GM15510 (cell line): Measurements from ENCODE around the gene FKBP3.

Experiments used
- POLR2A ChIP-seq: IDR thresholded peaks from 3 replicates; pipeline ENCODE4 v1.6.1; 2011; ENCODE audit warnings: borderline replicate concordance; ENCODE audit not compliant: insufficient read length; ENCODE audit errors: extremely low read depth

The FKBP3 gene

DNA sequence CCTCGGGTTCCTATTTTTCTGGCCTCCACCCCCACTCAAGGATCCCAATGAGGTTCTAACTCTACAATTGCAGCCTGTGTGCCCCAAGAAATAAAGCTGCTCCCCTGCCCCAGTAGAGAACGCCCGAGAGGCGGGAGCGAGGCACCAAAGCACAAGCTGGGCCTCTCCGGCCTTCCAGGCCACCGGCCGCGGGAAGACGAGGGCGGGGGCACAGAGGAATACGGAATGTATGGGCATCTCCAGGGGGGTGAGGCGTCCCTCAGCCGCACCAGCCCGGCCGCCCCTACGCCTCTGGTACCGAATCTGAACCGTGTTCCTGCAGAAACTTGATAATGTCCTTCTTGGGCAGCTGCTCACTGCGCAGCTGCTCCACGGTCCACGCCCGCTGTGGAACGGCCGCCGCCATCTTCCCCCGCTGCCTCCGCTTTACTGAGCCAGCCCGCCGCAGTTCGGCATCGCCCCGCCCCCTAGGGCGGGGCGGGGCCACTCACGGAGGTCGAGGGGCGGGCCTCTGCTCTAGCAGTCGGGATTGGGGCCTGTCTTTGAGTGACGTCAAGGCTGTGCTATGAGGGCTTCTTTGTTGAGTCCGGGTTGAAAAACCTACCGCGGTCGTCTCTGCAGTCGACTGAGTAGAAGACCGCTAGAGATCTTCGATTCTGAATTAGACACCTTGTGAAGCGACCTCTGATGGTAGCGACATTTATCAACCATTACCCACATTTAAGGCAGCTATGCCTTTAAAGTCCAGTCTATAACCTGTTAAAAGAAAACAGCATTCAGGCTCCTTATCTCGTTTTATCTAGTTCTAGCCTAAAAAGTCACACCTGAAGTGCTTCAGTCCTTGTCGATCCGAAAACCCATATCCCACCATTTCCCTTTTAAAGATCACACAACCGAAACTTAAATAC is at the start of gene FKBP3:
FKBP3 (minus strand) TSS at position 431 of the 908 bp plus-strand sequence; CDS start at position 406, 25 bp downstream.
- peak; percentile 88 for TF ChIP-seq POLR2A

DNA sequence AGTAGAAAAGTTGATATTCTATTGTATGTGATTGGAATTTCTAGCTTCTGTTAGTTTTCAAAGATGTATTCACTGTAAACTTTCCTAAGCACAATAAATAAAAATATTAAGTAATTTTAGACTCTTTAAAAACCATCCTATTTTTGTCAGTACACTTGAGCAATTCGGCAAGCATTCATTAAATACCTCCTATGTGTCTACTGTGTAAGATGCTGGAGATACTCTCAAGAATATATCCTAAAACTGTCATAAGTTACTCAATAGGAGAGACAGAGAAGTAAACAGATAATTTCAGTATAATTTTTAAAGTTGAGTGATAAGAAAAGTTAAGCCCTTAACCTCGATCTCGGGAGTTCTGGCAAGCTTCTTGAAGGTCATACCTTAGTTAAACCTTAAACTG is 47.5 kb upstream of the FKBP3 start:
- no peak for TF ChIP-seq POLR2A

DNA sequence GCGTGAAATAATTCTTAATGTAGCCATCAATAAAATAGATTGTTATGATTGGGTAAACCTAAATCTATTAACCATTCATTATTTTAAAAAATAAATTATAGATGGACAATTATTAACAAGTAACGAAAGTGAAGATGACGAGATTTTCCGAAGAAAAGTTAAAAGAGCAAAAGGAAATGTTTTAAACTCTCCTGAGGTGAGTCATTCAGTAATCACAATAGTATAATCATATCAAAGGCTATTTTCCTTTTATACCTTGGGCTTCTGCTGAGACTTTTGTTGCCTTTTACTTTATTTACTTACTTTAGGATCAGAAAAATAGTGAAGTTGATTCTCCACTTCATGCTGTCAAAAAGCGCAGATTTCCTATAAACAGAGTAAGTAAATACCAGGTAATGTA is 47.0 kb upstream of the FKBP3 start:
- no peak for TF ChIP-seq POLR2A

DNA sequence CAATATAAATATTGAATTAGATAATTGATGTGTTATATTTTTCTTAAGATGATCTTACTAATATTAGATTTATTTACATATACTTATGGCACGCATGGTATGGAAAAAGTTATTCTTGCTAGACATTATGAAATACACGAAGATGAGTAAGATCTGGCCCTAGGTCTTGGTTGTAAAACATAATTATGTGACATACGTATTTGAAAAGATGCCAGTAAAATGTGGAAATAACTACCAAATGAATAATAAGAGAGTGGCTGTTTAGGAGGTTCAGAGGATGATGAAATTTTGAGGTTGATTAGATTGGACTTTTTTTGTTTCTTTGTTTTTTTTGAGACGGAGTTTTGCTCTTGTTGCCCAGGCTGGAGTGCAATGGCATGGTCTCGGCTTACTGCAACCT is 42.8 kb upstream of the FKBP3 start:
- no peak for TF ChIP-seq POLR2A

DNA sequence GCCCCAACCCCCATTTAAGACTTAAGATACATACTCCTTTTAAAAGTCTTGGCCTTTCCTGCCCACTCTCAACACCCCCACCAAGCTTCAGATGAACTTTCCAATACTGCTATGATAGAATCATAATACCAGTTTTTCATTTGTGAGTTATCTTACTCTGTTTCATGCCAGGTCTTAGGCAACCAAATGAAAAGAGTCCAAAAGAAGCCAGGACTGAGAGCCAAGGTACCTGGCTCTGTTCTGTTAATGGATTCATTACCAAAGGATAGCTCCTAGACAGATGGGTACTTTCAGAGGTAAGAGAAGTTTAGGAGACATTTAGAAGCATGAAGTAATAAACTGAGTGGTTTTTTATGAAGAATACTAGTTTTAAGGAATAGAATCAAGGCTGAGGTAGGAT is 35.6 kb upstream of the FKBP3 start:
- TF ChIP-seq POLR2A = no peak

DNA sequence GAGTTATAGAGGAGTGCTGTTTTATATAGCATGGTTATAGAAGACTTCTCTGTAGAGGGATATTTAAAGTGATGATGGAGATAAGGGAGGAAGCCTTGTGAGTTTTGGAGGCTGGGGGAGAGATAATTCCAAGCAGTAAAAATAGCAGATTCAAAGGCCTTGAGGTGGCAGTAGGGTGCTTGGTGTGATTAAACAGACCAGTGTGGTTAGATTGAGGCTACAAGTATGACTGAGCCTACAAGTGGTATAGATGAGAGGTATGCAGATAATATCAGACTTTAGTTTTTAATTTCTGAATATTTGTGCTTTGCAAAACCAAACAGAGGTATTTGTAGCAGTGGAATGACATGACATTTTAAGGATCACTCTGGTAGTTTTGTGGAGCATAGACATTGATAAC is 21.8 kb upstream of the FKBP3 start:
- TF ChIP-seq POLR2A = no peak

DNA sequence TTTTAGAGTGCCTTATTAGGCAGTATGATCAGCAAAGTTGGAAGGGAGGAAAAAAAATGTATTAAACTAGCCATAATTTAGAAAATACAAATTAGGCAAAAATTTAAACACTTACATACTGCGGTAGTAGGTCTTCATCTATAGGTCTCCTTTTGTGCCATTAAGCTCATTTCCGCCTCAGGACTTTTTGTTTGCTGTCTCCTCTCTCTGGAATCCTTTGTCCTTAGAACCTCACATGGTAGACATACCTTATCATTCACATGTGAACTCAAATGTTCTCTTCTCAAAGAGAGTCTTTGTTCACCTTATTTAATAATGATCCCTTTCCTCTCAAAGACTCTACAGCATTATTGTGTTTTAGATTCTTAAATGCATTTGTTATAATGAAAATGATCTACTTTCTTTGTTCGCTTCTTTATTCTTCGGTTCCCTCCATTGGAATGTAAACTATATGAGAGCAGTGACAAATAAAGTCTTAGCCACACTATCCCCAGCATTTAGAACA is 16.2 kb upstream of the FKBP3 start:
- TF ChIP-seq POLR2A = no peak

DNA sequence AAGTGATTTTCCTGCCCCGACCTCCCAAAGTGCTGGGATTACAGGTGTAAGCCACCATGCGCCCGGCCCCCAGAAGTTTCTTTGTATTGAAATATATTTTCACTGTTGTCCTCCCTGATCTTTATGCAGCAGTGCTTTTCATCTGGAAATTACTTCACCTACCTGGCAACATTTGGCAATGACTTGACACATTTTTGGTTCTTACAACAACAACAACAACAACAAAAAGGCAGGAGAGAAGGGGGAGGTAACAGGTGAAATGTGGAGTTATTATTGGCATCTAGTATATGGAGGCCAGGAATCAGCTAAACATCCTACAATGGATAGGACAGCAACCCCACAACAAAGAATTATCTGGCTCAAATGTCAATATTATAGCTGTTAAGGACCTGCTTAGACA is 15.3 kb upstream of the FKBP3 start:
- no peak for TF ChIP-seq POLR2A

DNA sequence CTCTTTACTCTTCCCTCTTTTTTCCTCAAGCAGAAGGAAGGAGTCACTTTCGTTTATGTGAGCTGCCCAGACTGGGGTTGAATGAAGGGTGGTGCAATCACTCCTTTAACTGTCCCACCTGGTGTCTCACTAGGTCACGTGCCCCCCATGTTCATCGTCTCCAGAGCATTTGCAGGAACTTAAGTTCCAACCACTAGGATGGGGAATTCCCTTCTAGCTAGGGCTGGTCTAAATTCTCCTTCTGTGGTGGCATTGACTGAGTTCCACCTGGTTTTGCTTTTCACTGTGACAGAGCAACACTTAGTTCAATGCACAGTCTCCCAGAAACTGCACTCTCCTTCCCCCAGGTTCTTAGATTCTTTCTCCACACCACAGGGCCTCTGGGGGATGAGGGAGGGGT is 10.9 kb upstream of the FKBP3 start:
- no peak for TF ChIP-seq POLR2A

DNA sequence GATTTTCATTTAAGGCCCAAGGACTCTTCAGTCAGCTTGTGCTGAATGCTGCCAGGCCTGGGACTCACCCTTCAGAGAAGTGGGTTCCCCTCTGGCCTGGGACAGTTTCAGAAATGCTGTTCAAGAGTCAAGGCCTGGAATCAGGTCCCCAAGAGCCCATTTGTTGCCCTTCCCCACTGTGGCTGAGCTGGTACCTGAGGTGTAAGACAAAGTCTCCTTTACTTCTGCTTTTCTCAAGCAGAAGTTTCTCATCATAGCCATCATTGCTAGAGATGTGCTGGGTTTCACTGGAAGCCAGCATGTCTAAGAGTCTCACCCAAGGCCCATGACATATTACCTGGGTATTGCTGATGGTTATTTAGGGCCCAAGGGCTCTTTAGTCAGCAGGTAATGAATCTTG is 10.4 kb upstream of the FKBP3 start:
- TF ChIP-seq POLR2A = no peak

DNA sequence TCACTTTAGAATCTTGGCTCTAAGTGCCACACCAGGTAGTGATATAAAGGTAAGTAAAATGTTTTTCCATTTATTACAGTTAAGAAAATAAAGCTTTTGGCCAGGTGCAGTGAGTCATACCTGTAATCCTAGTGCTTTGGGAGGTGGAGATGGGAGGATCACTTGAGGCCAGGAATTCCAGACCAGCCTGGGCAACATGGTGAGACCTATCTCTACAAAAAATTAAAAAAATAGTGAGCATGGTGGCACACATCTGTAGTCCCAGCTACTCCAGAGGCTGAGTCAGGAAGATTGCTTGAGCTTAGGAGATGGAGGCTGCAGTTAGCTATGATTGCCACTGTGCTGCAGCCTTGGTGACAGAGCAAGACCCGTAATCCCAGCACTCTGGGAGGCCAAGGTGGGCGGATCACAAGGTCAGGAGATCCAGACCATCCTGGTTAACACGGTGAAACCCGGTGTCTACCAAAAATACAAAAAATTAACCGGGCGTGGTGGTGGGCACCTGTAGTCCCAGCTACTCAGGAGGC is 6.4 kb upstream of the FKBP3 start:
- TF ChIP-seq POLR2A = no peak

DNA sequence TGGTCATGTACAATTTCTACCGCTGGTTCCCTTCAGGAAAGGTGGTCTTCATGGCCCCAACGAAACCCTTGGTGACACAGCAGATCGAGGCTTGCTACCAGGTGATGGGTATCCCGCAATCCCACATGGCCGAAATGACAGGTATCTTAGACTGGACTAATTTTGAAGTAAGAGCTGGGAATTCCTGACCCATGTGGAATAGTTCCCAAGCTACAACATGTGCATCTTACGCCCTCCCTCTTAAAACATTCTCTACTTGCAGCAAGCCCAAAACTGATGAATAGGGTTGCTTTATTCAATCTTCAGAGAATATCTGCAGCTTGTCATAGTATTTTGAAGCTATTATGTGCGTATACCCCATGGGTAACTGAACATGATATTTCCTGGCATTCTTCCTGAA is 2.1 kb upstream of the FKBP3 start:
- no peak for TF ChIP-seq POLR2A

DNA sequence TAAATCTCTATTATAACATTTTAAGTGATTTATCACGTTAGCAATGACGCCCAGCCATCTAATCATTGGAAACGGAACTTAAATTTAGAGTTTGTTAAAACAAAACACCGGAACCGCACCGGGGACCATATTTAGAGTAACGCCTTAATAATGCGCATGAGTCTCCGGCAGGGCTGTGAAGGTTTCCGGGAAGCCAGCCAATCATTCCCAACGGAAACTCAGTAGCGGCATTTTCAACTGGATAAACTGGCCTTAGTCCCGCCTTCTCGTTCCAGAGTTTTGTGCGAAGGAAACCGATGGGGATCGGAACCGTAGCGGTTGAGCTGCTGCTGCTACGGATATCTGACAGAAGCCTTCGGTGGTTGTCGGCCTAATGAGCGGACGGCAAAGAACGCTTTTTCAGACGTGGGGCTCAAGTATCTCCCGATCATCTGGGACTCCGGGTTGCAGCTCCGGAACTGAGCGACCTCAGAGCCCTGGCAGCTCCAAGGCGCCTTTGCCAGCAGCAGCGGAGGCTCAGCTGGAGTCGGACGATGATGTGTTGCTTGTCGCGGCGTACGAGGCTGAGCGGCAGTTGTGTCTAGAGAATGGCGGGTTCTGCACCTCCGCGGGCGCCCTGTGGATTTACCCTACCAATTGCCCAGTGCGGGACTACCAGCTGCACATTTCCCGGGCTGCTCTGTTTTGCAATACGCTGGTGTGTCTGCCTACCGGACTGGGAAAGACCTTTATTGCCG is 1.5 kb upstream of the FKBP3 start, which contains the start of gene FANCM:
FANCM (plus strand) TSS at position 272 of the 737 bp plus-strand sequence; CDS start at position 374, 102 bp downstream.
- TF ChIP-seq POLR2A = peak; percentile 64

DNA sequence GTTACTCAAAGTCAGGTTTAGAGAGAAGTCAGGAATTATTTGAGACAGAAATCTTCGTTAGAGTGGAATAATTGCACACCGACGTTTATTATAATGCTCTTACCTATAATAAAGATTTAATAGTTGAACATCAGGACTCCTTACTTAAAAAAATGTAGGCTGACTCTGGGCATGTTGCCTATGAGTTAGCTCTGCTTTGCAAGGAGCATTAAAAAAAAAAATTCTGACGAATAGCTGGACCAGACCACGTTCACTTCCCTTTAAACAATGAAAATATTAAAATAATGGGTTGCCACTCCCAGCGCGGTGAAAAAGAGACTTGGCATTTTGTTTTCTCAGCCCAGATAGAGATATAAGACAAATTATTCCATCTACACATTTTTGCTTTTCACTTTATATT is 875 bp upstream of the FKBP3 start:
- TF ChIP-seq POLR2A = no peak

DNA sequence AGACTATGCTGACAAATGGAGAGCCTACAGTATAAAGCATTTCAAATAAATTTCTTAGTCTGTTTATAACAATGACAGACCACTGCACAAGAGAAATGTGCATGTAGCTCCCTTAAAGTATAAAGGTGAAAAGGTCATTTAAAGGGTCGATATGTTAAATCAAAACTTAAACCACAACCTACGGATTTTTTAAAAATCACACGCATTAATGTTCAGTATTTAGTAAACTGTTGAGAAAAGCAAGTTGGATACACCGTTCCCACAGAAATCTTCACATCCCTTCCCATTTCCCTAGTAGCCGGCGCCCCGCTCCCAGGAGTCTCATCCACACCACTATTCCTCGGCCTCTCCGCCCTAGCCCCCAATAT is 614 bp downstream of the FKBP3 start:
- TF ChIP-seq POLR2A = no peak

DNA sequence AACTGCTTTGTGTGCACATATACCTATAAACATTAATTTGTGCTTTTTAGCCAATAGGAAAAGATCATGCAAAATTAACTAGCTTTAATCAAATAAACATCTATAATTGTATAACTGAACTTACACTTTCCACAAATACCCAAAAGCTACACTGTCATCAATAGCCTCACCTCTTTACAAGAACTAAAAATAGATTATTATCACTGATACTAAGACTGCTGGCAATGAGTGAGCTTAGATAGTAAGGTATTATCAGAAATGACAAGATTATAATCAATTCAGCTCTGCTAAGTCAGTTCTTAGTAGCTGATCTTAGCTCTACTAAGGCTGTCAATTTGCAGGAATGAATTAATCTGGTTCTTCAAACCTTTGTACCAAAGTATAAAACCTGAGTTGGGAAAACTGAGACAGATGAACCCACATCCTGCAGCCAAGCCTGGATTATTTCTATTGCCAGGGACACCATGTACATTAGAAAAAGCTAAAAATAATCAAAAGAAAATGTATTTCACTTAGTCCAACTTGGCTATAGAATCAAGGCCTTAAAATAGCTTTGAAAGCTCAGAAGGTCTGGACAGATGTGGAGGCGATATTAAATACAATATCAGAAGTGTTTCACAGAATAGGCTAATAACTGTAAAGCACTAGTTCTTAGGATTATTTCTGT is 5.2 kb downstream of the FKBP3 start:
- no peak for TF ChIP-seq POLR2A

DNA sequence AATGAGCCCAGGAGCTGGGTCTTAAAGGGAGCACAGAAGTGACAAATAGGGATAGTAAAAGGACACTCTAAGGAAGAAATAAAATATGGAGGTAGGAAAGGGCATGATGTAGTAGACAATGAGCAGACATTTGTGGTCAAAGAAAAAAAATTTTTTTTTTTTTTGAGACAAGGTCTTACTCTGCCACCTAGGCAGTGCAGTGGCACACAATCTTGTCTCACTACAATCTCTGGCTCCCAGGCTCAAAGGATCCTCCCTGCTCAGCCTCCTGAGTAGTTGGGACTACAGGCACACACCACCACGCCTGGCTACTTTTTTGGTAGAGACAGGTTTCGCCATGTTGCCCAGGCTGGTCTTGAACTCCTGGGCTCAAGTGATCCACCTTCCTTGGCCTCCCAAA is 8.5 kb downstream of the FKBP3 start:
- no peak for TF ChIP-seq POLR2A
